Right atrium auricular region (tissue), 2 donors: ENCODE data around the gene GPC1. TPM values are rescaled to one million over a fixed set of nuclear protein-coding genes. Genes with fewer than 3 reads are reported as not detected.

Experiments
- DNase-seq: peaks from one replicate; pipeline ENCODE4 v3.0.0-alpha.2; 2019; ENCODE audit warnings: low spot score
- H3K27ac ChIP-seq, 2 donors: fragments of 200-600 bp; sonication (generic); 1 replicate in 1 of 2; 2 replicates in 1 of 2; pipeline ENCODE4 v1.5.1; 2016 to 2019
- H3K27me3 ChIP-seq, 2 donors: fragments of 200-600 bp; sonication (generic); one replicate each; pipeline versions ENCODE4 v1.5.1 to v1.6.0; 2017 to 2019
- H3K36me3 ChIP-seq: fragments of 200-600 bp; sonication (generic); one replicate; pipeline ENCODE4 v1.5.1; 2016
- H3K4me1 ChIP-seq, 2 donors: fragments of 200-600 bp; sonication (generic); one replicate each; pipeline versions ENCODE4 v1.5.1 to v1.6.0; 2017 to 2019
- H3K4me3 ChIP-seq, 2 donors: fragments of 200-600 bp; sonication (generic); 1 replicate in 1 of 2; 2 replicates in 1 of 2; pipeline ENCODE4 v1.5.1; 2017 to 2019; ENCODE audit warnings: mild to moderate bottlenecking in 1 of 2, moderate library complexity in 1 of 2
- H3K9me3 ChIP-seq, 2 donors: fragments of 200-600 bp; sonication (generic); one replicate each; pipeline ENCODE4 v1.5.1; 2019
- CTCF ChIP-seq, 2 donors: fragments of 200-600 bp; sonication (generic); IDR thresholded peaks; one replicate each; pipeline ENCODE4 v1.5.1; 2019; ENCODE audit warnings: antibody characterized with exemption in 2 of 2
- total RNA-seq, 2 donors: library from RNA; depleted of rRNA; stranded (reverse); fragments of >200 nt; gene quantifications; one replicate each; pipeline ENCODE4 v1.1.0, GENCODE V29; 2016

The GPC1 gene
- total RNA-seq, 2 donors from 2014 or later = 77.4 to 103 TPM

GRCh38 chr2:240499309-240500301, 64.1 kb downstream of the GPC1 start:
- Histone ChIP-seq H3K9me3 (no peaks in the 10 kb centered on the region), H3K4me3 (no peak overlapping the region), H3K27me3 (no peaks in the 10 kb centered on the region), H3K36me3 (no peaks in the 10 kb centered on the region), H3K27ac (no peak overlapping the region), H3K4me1 (no peaks in the 10 kb centered on the region)
- no peak for TF ChIP-seq CTCF (IDR thresholded peaks at IDR 0.05)
- peak; percentile 48 for DNase-seq

DNA sequence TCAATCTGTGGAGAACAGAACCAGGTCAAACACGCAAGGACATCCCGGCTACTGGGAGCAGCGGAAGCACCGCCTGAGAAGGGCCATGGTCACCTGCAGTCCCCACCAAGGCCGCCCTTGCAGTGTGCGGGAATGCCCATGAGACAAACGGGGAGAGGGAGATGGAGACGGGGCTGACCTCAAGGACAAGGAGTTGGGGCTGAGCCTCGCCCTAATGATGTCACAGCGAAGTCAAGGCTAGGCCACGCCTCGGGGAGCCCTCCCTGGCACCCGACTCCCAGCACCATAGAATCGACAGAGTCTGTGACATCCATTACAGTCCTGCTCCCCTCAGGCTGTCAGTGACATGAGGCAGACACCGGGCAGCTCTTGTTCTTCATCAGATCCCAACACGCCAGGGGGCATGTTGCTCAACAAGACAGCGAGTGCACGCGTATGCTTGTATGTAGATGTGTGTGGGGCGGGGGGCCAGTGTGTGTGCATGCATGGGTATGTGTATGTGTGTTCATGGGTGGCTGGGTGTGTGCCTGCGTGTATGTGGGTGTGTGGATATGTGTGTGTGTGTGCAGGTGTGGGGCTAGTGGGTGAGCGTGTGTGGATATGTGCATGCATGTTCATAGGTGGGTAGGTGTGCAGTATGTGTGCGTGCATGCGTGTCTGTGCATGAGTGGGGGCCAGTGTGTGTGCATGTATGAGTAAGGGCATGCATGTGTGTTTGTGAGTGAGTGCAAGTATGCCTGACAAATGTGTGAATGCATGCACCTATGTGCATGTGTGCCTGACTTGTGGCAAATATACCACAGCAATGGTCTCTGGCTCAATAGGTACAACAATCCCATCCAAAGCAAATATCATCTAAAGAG, 65.3 kb downstream of the GPC1 start:
- no peak for TF ChIP-seq CTCF (IDR thresholded peaks at IDR 0.05)
- Histone ChIP-seq H3K4me3 (no peak overlapping the region), H3K9me3 (no peaks in the 10 kb centered on the region), H3K36me3 (no peaks in the 10 kb centered on the region), H3K4me1 (no peaks in the 10 kb centered on the region), H3K27me3 (no peaks in the 10 kb centered on the region), H3K27ac (no peak overlapping the region)
- DNase-seq = peak; percentile 43

DNA sequence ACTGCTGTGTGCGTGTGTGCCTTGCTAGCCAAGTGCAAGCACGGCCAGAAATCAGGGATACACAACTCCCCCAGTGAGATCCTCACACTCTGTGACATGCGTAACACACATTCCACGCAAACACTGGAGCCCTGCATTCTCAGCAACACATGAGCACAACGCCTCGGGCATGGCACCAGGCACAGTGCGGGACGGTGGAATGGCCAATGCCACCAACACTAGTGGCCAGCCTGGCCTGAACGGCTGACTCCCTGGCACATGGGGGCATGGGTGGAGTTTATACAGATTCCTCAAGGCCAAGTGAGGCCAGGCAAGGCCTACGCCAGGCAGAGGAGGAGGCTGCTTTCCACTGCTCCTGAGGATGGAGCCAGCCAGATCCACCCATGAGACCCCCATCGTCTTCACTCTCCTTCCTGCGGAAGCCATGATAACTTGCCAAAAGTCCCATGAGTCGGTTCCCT, 66.1 kb downstream of the GPC1 start:
- H3K4me1 ChIP-seq = no peaks in the 10 kb centered on the region
- DNase-seq = peak; percentile 28
- H3K4me3 ChIP-seq = no peak overlapping the region
- H3K9me3 ChIP-seq = no peaks in the 10 kb centered on the region
- H3K27ac ChIP-seq = no peak overlapping the region
- no peaks in the 10 kb centered on the region for H3K36me3 ChIP-seq
- no peaks in the 10 kb centered on the region for H3K27me3 ChIP-seq
- no peak for TF ChIP-seq CTCF (IDR thresholded peaks at IDR 0.05)

DNA sequence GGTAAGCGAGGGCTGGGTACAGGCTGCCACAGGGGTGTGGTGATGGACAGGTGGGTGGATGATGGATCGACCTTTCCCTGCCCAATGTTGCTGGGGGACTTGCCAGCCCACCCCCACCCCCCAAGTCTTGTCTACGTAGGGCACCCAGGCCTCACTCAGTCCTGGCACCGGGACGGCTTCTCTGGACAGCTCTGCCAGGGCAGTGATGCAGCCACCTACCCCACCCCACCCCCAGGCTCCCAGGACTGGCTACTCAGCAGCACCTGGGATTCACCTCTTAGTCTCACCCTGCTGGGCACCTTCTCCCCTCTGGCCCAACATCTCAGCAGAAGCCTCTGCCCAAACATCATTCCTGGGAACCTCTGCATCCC, 66.6 kb downstream of the GPC1 start:
- peak; percentile 44 for DNase-seq
- TF ChIP-seq CTCF (IDR thresholded peaks at IDR 0.05) = no peak
- Histone ChIP-seq H3K4me3 (no peak overlapping the region), H3K9me3 (no peaks in the 10 kb centered on the region), H3K36me3 (no peaks in the 10 kb centered on the region), H3K27ac (no peak overlapping the region), H3K4me1 (no peaks in the 10 kb centered on the region), H3K27me3 (no peaks in the 10 kb centered on the region)

DNA sequence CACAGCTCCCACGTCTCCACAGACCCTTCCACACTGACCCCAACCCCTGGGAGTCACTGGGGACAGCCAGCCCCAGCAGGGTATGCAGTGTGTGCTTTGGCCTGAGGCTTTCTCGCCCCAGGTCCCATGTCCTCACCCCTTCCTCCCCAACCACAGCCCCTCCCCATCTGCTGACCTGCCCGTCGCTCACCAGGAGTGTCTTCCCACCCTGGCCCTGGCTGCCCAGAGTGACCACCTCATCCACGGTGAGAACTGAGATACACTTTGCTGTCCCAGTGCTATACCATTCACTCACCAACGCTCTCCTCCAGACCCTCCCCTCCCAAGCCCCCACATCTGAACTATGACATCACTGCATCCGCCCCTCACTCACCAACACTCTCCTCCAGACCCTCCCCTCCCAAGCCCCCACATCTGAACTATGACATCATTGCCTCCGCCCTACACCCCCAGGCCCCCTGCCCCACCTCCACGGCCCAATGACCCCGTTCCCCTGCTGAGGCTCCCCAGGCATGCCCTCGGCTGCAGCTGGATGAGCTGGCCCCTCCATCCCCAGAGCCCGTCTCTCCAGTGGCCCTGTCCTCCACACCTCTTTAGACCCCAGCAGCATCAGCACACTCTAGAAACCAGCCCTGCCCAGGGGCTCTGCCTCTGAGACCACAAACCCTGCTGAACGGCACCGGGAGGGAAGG, 67.1 kb downstream of the GPC1 start:
- no peaks in the 10 kb centered on the region for H3K4me1 ChIP-seq
- no peak overlapping the region for H3K27ac ChIP-seq
- DNase-seq = peak; percentile 11
- no peaks in the 10 kb centered on the region for H3K36me3 ChIP-seq
- no peak for TF ChIP-seq CTCF (IDR thresholded peaks at IDR 0.05)
- H3K4me3 ChIP-seq = no peak overlapping the region
- no peaks in the 10 kb centered on the region for H3K9me3 ChIP-seq
- no peaks in the 10 kb centered on the region for H3K27me3 ChIP-seq
